ENCODE data around the gene LGR5. TPM values are rescaled to one million over a fixed set of nuclear protein-coding genes. Genes with fewer than 3 reads are reported as not detected.

Gene LGR5
- total and polyA plus RNA-seq, 2 of the 4 experiments (the other 2 are of a cell fraction): not detected

DNA sequence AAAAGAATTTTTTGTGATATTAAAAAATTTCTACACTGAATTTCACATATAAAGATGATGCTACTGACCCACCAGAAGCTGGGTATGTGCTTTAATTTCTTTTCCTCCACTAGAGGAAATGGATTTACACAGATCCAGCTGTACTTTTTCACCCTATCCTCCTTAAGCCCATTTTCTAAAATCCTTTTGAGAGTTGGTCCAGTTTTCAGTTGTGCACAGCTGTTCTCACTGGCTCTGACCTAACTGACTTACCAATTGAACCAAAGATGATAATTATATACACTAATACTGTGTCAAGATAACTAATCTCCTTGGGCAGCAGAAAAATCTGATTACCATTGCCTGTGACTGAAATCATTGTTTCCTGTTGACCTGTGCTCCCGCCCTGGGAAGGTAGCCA is 115.6 kb downstream of the LGR5 start:
- H3K36me3 ChIP-seq (ENCODE audit: control insufficient read depth, insufficient read depth, low read length): no peaks in the 10 kb centered on the region
- ATAC-seq (ENCODE audit: low read depth) (no peak), DNase-seq (no peak)
- no peaks in the 10 kb centered on the region for H3K27me3 ChIP-seq (ENCODE audit: control insufficient read depth, insufficient read depth, low read length)
- H3K4me2 ChIP-seq (ENCODE audit: low read depth, low read length): no peak overlapping the region
- H3K18ac ChIP-seq (ENCODE audit: low read depth, low read length): no peak overlapping the region
- H2BK120ac ChIP-seq (ENCODE audit: low read depth, low read length): no peak overlapping the region
- no peaks in the 10 kb centered on the region for H3K4me1 ChIP-seq (ENCODE audit: control insufficient read depth, insufficient read depth, low read length)
- no peak overlapping the region for H2BK15ac ChIP-seq (ENCODE audit: low read depth, low read length)
- H3K14ac ChIP-seq (replicated peaks; ENCODE audit: low read depth, low read length): no peak overlapping the region
- H3K9me1 ChIP-seq (ENCODE audit: insufficient read depth, low read length): no peaks in the 10 kb centered on the region; the same call in 1 of the 2 replicates
- no peaks in the 10 kb centered on the region for H4K20me1 ChIP-seq (ENCODE audit: insufficient read depth, low read length)
- no peak overlapping the region for H3K4ac ChIP-seq (ENCODE audit: low read depth, low read length)
- in situ Hi-C loops (cut with MboI; ENCODE audit: low sequenced_read_pairs): no loop called here
- BruUV-seq (replicated peaks): no TSS peak
- no peak overlapping the region for H3K27ac ChIP-seq (ENCODE audit: insufficient read depth, low read length)
- H3K4me3 ChIP-seq (ENCODE audit: insufficient read depth, low read depth, low read length): no peak overlapping the region
- no peak overlapping the region for H4K8ac ChIP-seq (ENCODE audit: low read depth in 2 of 2, low read length in 2 of 2)
- H3K9me3 ChIP-seq (ENCODE audit: control insufficient read depth, insufficient read depth, low read length): no peaks in the 10 kb centered on the region
- no peak overlapping the region for H2AK5ac ChIP-seq (ENCODE audit: low read depth, low read length)
- dilution Hi-C loops (cut with HindIII; ENCODE audit: low sequenced_read_pairs, unreplicated experiment): no loop called here
- H3K79me1 ChIP-seq (ENCODE audit: low read depth in 1 of 2, low read length in 2 of 2): no peaks in the 10 kb centered on the region
- H2BK20ac ChIP-seq (ENCODE audit: low read depth, low read length): no peak overlapping the region
- ChIA-PET CTCF (no interaction called here), POLR2A (ENCODE audit: unreplicated experiment) (no interaction called here)
- H2BK5ac ChIP-seq (ENCODE audit: low read depth, low read length, poor library complexity, severe bottlenecking): no peak overlapping the region
- no peak overlapping the region for H4K5ac ChIP-seq (ENCODE audit: low read depth, low read length)
- H3K9ac ChIP-seq (ENCODE audit: low read depth, low read length): no peak overlapping the region
- TF ChIP-seq, protein P1, sequence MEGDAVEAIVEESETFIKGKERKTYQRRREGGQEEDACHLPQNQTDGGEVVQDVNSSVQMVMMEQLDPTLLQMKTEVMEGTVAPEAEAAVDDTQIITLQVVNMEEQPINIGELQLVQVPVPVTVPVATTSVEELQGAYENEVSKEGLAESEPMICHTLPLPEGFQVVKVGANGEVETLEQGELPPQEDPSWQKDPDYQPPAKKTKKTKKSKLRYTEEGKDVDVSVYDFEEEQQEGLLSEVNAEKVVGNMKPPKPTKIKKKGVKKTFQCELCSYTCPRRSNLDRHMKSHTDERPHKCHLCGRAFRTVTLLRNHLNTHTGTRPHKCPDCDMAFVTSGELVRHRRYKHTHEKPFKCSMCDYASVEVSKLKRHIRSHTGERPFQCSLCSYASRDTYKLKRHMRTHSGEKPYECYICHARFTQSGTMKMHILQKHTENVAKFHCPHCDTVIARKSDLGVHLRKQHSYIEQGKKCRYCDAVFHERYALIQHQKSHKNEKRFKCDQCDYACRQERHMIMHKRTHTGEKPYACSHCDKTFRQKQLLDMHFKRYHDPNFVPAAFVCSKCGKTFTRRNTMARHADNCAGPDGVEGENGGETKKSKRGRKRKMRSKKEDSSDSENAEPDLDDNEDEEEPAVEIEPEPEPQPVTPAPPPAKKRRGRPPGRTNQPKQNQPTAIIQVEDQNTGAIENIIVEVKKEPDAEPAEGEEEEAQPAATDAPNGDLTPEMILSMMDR (conservative IDR thresholded peaks at IDR 0.05; ENCODE audit: low read depth, low read length): no peak
- TF ChIP-seq MAFK (IDR thresholded peaks at IDR 0.05; ENCODE audit: low read depth, low read length) (no peak), RFX5 (IDR thresholded peaks at IDR 0.05; ENCODE audit: low read depth, low read length) (no peak), POLR2A (IDR thresholded peaks at IDR 0.05; ENCODE audit: low read depth, low read length) (no peak), NFE2L2 (IDR thresholded peaks at IDR 0.05; ENCODE audit: low read depth, low read length) (no peak), RAD21 (IDR thresholded peaks at IDR 0.05; ENCODE audit: low read length) (no peak), RCOR1 (IDR thresholded peaks at IDR 0.05; ENCODE audit: insufficient replicate concordance, low read length) (no peak), CHD1 (IDR thresholded peaks at IDR 0.05; ENCODE audit: low read depth, low read length) (no peak), MXI1 (IDR thresholded peaks at IDR 0.05; ENCODE audit: borderline replicate concordance, low read depth, low read length) (no peak), MAZ (IDR thresholded peaks at IDR 0.05; ENCODE audit: borderline replicate concordance, low read depth, low read length) (no peak), FOS (IDR thresholded peaks at IDR 0.05; ENCODE audit: low read depth, low read length) (no peak), BHLHE40 (IDR thresholded peaks at IDR 0.05; ENCODE audit: low read depth, low read length) (no peak), CEBPB (IDR thresholded peaks at IDR 0.05; ENCODE audit: low read depth, low read length) (no peak)
- TF ChIP-seq, protein P2, sequence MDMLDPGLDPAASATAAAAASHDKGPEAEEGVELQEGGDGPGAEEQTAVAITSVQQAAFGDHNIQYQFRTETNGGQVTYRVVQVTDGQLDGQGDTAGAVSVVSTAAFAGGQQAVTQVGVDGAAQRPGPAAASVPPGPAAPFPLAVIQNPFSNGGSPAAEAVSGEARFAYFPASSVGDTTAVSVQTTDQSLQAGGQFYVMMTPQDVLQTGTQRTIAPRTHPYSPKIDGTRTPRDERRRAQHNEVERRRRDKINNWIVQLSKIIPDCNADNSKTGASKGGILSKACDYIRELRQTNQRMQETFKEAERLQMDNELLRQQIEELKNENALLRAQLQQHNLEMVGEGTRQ (IDR thresholded peaks at IDR 0.05; ENCODE audit: low read depth, low read length): no peak
- TF ChIP-seq, protein P3, sequence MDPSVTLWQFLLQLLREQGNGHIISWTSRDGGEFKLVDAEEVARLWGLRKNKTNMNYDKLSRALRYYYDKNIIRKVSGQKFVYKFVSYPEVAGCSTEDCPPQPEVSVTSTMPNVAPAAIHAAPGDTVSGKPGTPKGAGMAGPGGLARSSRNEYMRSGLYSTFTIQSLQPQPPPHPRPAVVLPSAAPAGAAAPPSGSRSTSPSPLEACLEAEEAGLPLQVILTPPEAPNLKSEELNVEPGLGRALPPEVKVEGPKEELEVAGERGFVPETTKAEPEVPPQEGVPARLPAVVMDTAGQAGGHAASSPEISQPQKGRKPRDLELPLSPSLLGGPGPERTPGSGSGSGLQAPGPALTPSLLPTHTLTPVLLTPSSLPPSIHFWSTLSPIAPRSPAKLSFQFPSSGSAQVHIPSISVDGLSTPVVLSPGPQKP (IDR thresholded peaks at IDR 0.05; ENCODE audit: borderline replicate concordance, low read depth, low read length): no peak
- no peak overlapping the region for H4K91ac ChIP-seq (ENCODE audit: insufficient read depth, low read depth, low read length)
- WGBS, 2 experiments (ENCODE audit: extremely low coverage in 2 of 2, insufficient read length in 1 of 2): no CpG with 5 or more reads among the region's 1 CpG
- H3K23ac ChIP-seq (ENCODE audit: low read depth, low read length): no peak overlapping the region
- no peak overlapping the region for H2AFZ ChIP-seq (replicated peaks; ENCODE audit: low read length, poor library complexity)
- H2AK9ac ChIP-seq (replicated peaks; ENCODE audit: low read depth, low read length, poor library complexity): no peak overlapping the region
- intact Hi-C loops (cut with micrococcal nuclease): loop anchor here (10.0 kb wide), 1 partner anchor 190 kb away; no protein-coding TSS in a partner anchor
- no peak overlapping the region for H3K56ac ChIP-seq (ENCODE audit: extremely low read depth, insufficient read depth, low read length)

Measured in IMR-90 (cell line).